MCF 10A (cell line): ENCODE results near the gene MS4A10. TPM values are rescaled to one million over a fixed set of nuclear protein-coding genes. Genes with fewer than 3 reads are reported as not detected.

Experiments
- BruUV-seq: library from RNA; stranded (reverse); fragments of 400-500 nt; replicated peaks from 2 replicates; lab custom pipeline; 2021; lab: Mats Ljungman, UMichigan
- CTCF ChIA-PET: fragments of 300-600 bp; sonication (Branson Sonifier 250); formaldehyde crosslinking; extraction: SDS; loops from one replicate; lab custom pipeline; 2021; ENCODE audit warnings: antibody characterized with exemption, inconsistent platforms; lab: Yijun Ruan, JAX
- POLR2A ChIA-PET: fragments of 300-600, 350-650 bp; sonication (Branson Sonifier 250); formaldehyde crosslinking; extraction: SDS; loops from one replicate; lab custom pipeline; 2020; ENCODE audit warnings: antibody characterized with exemption, inconsistent platforms; lab: Yijun Ruan, JAX
- DNase-seq: peaks from one replicate; pipeline ENCODE4 v3.0.0-alpha.2; 2018; ENCODE audit not compliant: unreplicated experiment
- H3K27ac Mint-ChIP-seq: one replicate; pipeline ENCODE4 v1.8.0; 2022; ENCODE audit warnings: mild to moderate bottlenecking, low read depth, mixed read lengths; ENCODE audit not compliant: unreplicated experiment
- H3K27me3 Mint-ChIP-seq: one replicate; pipeline ENCODE4 v1.8.0; 2022; ENCODE audit warnings: mixed read lengths; ENCODE audit not compliant: insufficient read depth, unreplicated experiment
- H3K36me3 Mint-ChIP-seq: one replicate; pipeline ENCODE4 v1.8.0; 2022; ENCODE audit warnings: mild to moderate bottlenecking, moderate library complexity, mixed read lengths; ENCODE audit not compliant: insufficient read depth, unreplicated experiment
- H3K4me1 Mint-ChIP-seq: one replicate; pipeline ENCODE4 v1.8.0; 2022; ENCODE audit warnings: mixed read lengths; ENCODE audit not compliant: insufficient read depth, unreplicated experiment
- H3K4me3 Mint-ChIP-seq: one replicate; pipeline ENCODE4 v1.8.0; 2022; ENCODE audit warnings: mild to moderate bottlenecking, moderate library complexity, mixed read lengths; ENCODE audit not compliant: unreplicated experiment
- H3K9me3 Mint-ChIP-seq: one replicate; pipeline ENCODE4 v1.8.0; 2022; ENCODE audit warnings: mixed read lengths; ENCODE audit not compliant: unreplicated experiment
- CTCF ChIP-seq: fragments of 200-600 bp; IDR thresholded peaks from one replicate; pipeline ENCODE4 v1.8.0; 2022; ENCODE audit warnings: antibody characterized with exemption, mild to moderate bottlenecking; ENCODE audit not compliant: unreplicated experiment
- intact Hi-C: fragments of 100-400 bp; cut with micrococcal nuclease; formaldehyde crosslinking; loops from 2 replicates; pipeline ENCODE4 v1.14.1; 2022
- total RNA-seq: library from RNA; stranded (reverse); gene quantifications from 2 replicates; pipeline ENCODE4 v1.2.3, GENCODE V29; 2022

MS4A10 gene
- total RNA-seq, 1 experiment from 2014 or later: not detected

GRCh38 chr11:60764879-60765278 is 20.3 kb upstream of the MS4A10 start:
- no peak for TF ChIP-seq CTCF
- intact Hi-C loops: no loop called here
- no peak for DNase-seq
- Mint-ChIP-seq H3K36me3 (no peaks in the 10 kb centered on the region), H3K9me3 (no peaks in the 10 kb centered on the region), H3K27ac (no peak overlapping the region), H3K4me1 (no peaks in the 10 kb centered on the region), H3K27me3 (peaks cover 15% of the 10 kb centered on the region), H3K4me3 (no peak overlapping the region)
- no TSS peak for BruUV-seq
- ChIA-PET CTCF (interaction anchor here (0.6 to 7.0 kb wide), 5 partner anchors 8 to 500 kb away, joined by 3 to 72 read pairs (median 3); partner anchors contain the start of gene MS4A15), POLR2A (no interaction called here)

GRCh38 chr11:60765355-60765754 is 19.8 kb upstream of the MS4A10 start:
- intact Hi-C loops: no loop called here
- H3K9me3 Mint-ChIP-seq: no peaks in the 10 kb centered on the region
- no peaks in the 10 kb centered on the region for H3K4me1 Mint-ChIP-seq
- no peak overlapping the region for H3K4me3 Mint-ChIP-seq
- no peak for TF ChIP-seq CTCF
- no TSS peak for BruUV-seq
- no peaks in the 10 kb centered on the region for H3K36me3 Mint-ChIP-seq
- no peak for DNase-seq
- H3K27ac Mint-ChIP-seq: no peak overlapping the region
- POLR2A ChIA-PET: no interaction called here
- CTCF ChIA-PET: interaction anchor here (0.6 to 7.0 kb wide), 7 partner anchors 9 to 1228 kb away, joined by 3 to 72 read pairs (median 3); partner anchors contain the start of gene MS4A15
- H3K27me3 Mint-ChIP-seq: peaks cover 10% of the 10 kb centered on the region

- no TSS peak for BruUV-seq
- CTCF ChIA-PET: interaction anchor here (1.0 to 7.0 kb wide), 2 partner anchors 8 to 10 kb away, joined by 4 to 72 read pairs; no protein-coding TSS in a partner anchor
- POLR2A ChIA-PET: interaction anchor here (0.6 kb wide), 1 partner anchor 41 kb away, joined by 3 read pairs; no protein-coding TSS in a partner anchor
These were observed 18.6 kb upstream of the MS4A10 start for GRCh38 chr11:60766547-60766946.

GRCh38 chr11:60767388-60767811 is 17.7 kb upstream of the MS4A10 start:
- Mint-ChIP-seq H3K4me1 (no peaks in the 10 kb centered on the region), H3K36me3 (no peaks in the 10 kb centered on the region), H3K27me3 (no peaks in the 10 kb centered on the region), H3K27ac (no peak overlapping the region), H3K9me3 (no peaks in the 10 kb centered on the region), H3K4me3 (no peak overlapping the region)
- no peak for DNase-seq
- CTCF ChIA-PET: interaction anchor here (0.7 to 7.0 kb wide), 5 partner anchors 9 to 1866 kb away, joined by 3 to 72 read pairs (median 4); partner anchors contain the start of gene MS4A15
- intact Hi-C loops: no loop called here
- BruUV-seq: no TSS peak
- no peak for TF ChIP-seq CTCF
- POLR2A ChIA-PET: no interaction called here

More at GRCh38 chr11:60766547-60766946, 18.6 kb upstream of the MS4A10 start:
- DNase-seq: no peak
- no peaks in the 10 kb centered on the region for H3K9me3 Mint-ChIP-seq
- no peak overlapping the region for H3K27ac Mint-ChIP-seq
- intact Hi-C loops: no loop called here
- no peaks in the 10 kb centered on the region for H3K27me3 Mint-ChIP-seq
- TF ChIP-seq CTCF: no peak
- no peaks in the 10 kb centered on the region for H3K36me3 Mint-ChIP-seq
- H3K4me1 Mint-ChIP-seq: no peaks in the 10 kb centered on the region
- no peak overlapping the region for H3K4me3 Mint-ChIP-seq
